H9 (cell line): ENCODE results near the gene CTIF. TPM values are rescaled to one million over a fixed set of nuclear protein-coding genes. Genes with fewer than 3 reads are reported as not detected.

ENCODE experiments used
- DNase-seq: peaks from one replicate; pipeline ENCODE4 v3.0.0-alpha.2; 2017
- H2AFZ ChIP-seq: one replicate; pipeline ENCODE4 v1.6.1; 2013; ENCODE audit warnings: mild to moderate bottlenecking, low read length, control low read depth, moderate library complexity
- H2AK5ac ChIP-seq: 2 replicates; pipeline ENCODE4 v1.6.1; 2013; ENCODE audit warnings: low read length, control low read depth, mixed read lengths; ENCODE audit not compliant: insufficient read length
- H2BK120ac ChIP-seq: one replicate; pipeline ENCODE4 v1.6.1; 2013; ENCODE audit warnings: low read depth, mild to moderate bottlenecking, low read length, control low read depth, inconsistent platforms; ENCODE audit not compliant: poor library complexity, severe bottlenecking
- H2BK12ac ChIP-seq: 2 replicates; pipeline ENCODE4 v1.6.1; 2013; ENCODE audit warnings: low read length, control low read depth, mixed read lengths, low read depth; ENCODE audit not compliant: insufficient read length
- H2BK15ac ChIP-seq: 2 replicates; pipeline ENCODE4 v1.6.1; 2013; ENCODE audit warnings: low read depth, low read length, control low read depth
- H2BK20ac ChIP-seq: one replicate; pipeline ENCODE4 v1.6.1; 2013; ENCODE audit warnings: low read depth, mild to moderate bottlenecking, low read length, control low read depth, inconsistent platforms; ENCODE audit not compliant: poor library complexity, severe bottlenecking
- H2BK5ac ChIP-seq: 2 replicates; pipeline ENCODE4 v1.6.1; 2013; ENCODE audit warnings: low read length, control low read depth, mixed read lengths; ENCODE audit not compliant: insufficient read length
- H3K14ac ChIP-seq: 2 replicates; pipeline ENCODE4 v1.6.1; 2013; ENCODE audit warnings: low read length, control low read depth; ENCODE audit not compliant: insufficient read depth
- H3K18ac ChIP-seq: 2 replicates; pipeline ENCODE4 v1.6.1; 2013; ENCODE audit warnings: low read depth, mild to moderate bottlenecking, mixed read lengths, low read length, control low read depth; ENCODE audit not compliant: insufficient read length
- H3K23ac ChIP-seq: 2 replicates; pipeline ENCODE4 v1.6.1; 2013; ENCODE audit warnings: low read length, control low read depth, mixed read lengths, low read depth; ENCODE audit not compliant: insufficient read length
- H3K23me2 ChIP-seq: 2 replicates; pipeline ENCODE4 v1.6.1; 2013; ENCODE audit warnings: low read depth, mild to moderate bottlenecking, mixed read lengths, low read length, control low read depth; ENCODE audit not compliant: insufficient read length, poor library complexity, severe bottlenecking
- H3K27ac ChIP-seq: 2 replicates; pipeline ENCODE4 v1.5.1; 2013; ENCODE audit warnings: low read length, control low read depth, mixed read lengths, low read depth; ENCODE audit not compliant: insufficient read length
- H3K27me3 ChIP-seq: 2 replicates; pipeline ENCODE4 v1.6.1; 2013; ENCODE audit warnings: low read length, control low read depth, inconsistent platforms; ENCODE audit not compliant: insufficient read depth
- H3K4ac ChIP-seq: 2 replicates; pipeline ENCODE4 v1.6.1; 2013; ENCODE audit warnings: low read depth, mild to moderate bottlenecking, control low read depth, inconsistent platforms, low read length, moderate library complexity
- H3K4me1 ChIP-seq: 2 replicates; pipeline ENCODE4 v1.6.1; 2013; ENCODE audit warnings: low read length, control low read depth, inconsistent platforms; ENCODE audit not compliant: insufficient read depth
- H3K4me2 ChIP-seq: 2 replicates; pipeline ENCODE4 v1.6.1; 2013; ENCODE audit warnings: low read length, control low read depth, mixed read lengths; ENCODE audit not compliant: insufficient read length, insufficient read depth
- H3K56ac ChIP-seq: 2 replicates; pipeline ENCODE4 v1.6.1; 2013; ENCODE audit warnings: low read depth, mild to moderate bottlenecking, mixed read lengths, low read length, control low read depth; ENCODE audit not compliant: insufficient read length
- H3K79me1 ChIP-seq: 2 replicates; pipeline ENCODE4 v1.6.1; 2013; ENCODE audit warnings: low read depth, mild to moderate bottlenecking, moderate library complexity, low read length, control low read depth, inconsistent platforms; ENCODE audit not compliant: insufficient read depth, poor library complexity, severe bottlenecking
- H3K79me2 ChIP-seq: 2 replicates; pipeline ENCODE4 v1.6.1; 2013; ENCODE audit warnings: low read length, control low read depth, inconsistent platforms; ENCODE audit not compliant: insufficient read depth
- H3K9ac ChIP-seq: 2 replicates; pipeline ENCODE4 v1.6.1; 2013; ENCODE audit warnings: low read length, control low read depth, mixed read lengths; ENCODE audit not compliant: insufficient read length; ENCODE audit errors: extremely low read depth
- H3K9me3 ChIP-seq: one replicate; pipeline ENCODE4 v1.6.1; 2013; ENCODE audit warnings: low read depth, low read length, inconsistent platforms; ENCODE audit not compliant: control insufficient read depth
- H3T11ph ChIP-seq: one replicate; pipeline ENCODE4 v1.6.1; 2013; ENCODE audit warnings: mild to moderate bottlenecking, low read length, control low read depth, inconsistent platforms
- H4K20me1 ChIP-seq: one replicate; pipeline ENCODE4 v1.6.1; 2013; ENCODE audit not compliant: control insufficient read depth, insufficient read length, insufficient read depth
- H4K5ac ChIP-seq: 2 replicates; pipeline ENCODE4 v1.6.1; 2013; ENCODE audit warnings: low read depth, mild to moderate bottlenecking, mixed read lengths, low read length, control low read depth; ENCODE audit not compliant: insufficient read length
- H4K8ac ChIP-seq: replicated peaks from 2 replicates; pipeline ENCODE4 v1.6.1; 2013; ENCODE audit warnings: low read length, control low read depth, mixed read lengths, low read depth; ENCODE audit not compliant: insufficient read length
- H4K91ac ChIP-seq: 2 replicates; pipeline ENCODE4 v1.6.1; 2013; ENCODE audit warnings: low read depth, mild to moderate bottlenecking, moderate library complexity, mixed read lengths, low read length, control low read depth; ENCODE audit not compliant: insufficient read length
- H3K27ac Mint-ChIP-seq, 3 experiments: 2 replicates in 2 of 3; 3 replicates in 1 of 3; pipeline ENCODE4 v1.8.0; 2020 to 2021; ENCODE audit warnings: mixed read lengths in 3 of 3, mild to moderate bottlenecking in 1 of 3, moderate library complexity in 1 of 3
- H3K27me3 Mint-ChIP-seq: 2 replicates; pipeline ENCODE4 v1.8.0; 2021; ENCODE audit warnings: low read depth, mild to moderate bottlenecking, moderate library complexity, mixed read lengths
- H3K36me3 Mint-ChIP-seq, 3 experiments: 2 replicates in 2 of 3; 3 replicates in 1 of 3; pipeline ENCODE4 v1.8.0; 2020 to 2021; ENCODE audit warnings: low read depth in 3 of 3, mixed read lengths in 3 of 3; ENCODE audit not compliant: insufficient read depth in 1 of 3
- H3K4me1 Mint-ChIP-seq, 2 experiments: 2 replicates each; pipeline ENCODE4 v1.8.0; 2020; ENCODE audit warnings: mixed read lengths in 2 of 2
- H3K4me3 Mint-ChIP-seq, 2 experiments: 2 replicates in 1 of 2; 3 replicates in 1 of 2; pipeline ENCODE4 v1.8.0; 2020 to 2021; ENCODE audit warnings: mild to moderate bottlenecking in 2 of 2, mixed read lengths in 2 of 2, moderate library complexity in 1 of 2
- H3K9me3 Mint-ChIP-seq, 2 experiments: 2 replicates in 1 of 2; 3 replicates in 1 of 2; pipeline ENCODE4 v1.8.0; 2020; ENCODE audit warnings: mild to moderate bottlenecking in 2 of 2, mixed read lengths in 2 of 2, moderate library complexity in 1 of 2
- CTCF ChIP-seq: fragments of 200-600 bp; sonication (generic); conservative IDR thresholded peaks from 3 replicates; pipeline ENCODE4 v1.8.0; 2021; ENCODE audit warnings: antibody characterized with exemption, mild to moderate bottlenecking
- WGBS: extraction: QIAGEN DNeasy Blood & Tissue Kit; methylation state at CpG from one replicate; pipeline ENCODE4 v1.1.7; 2013; ENCODE audit warnings: missing lambda C conversion rate, low lambda C conversion rate, mixed read lengths; ENCODE audit not compliant: insufficient read length; ENCODE audit errors: extremely low coverage; 5-methylcytosine and 5-hydroxymethylcytosine counted together
- total RNA-seq: library from RNA; stranded (reverse); gene quantifications from 2 replicates; pipeline ENCODE4 v1.2.1, GENCODE V29; 2021

The CTIF gene
- total RNA-seq, 1 experiment from 2014 or later: 15.8 TPM

- no peaks in the 10 kb centered on the region; the same call in 1 of the 2 replicates for H3K4me1 ChIP-seq
- no peak overlapping the region for H3K18ac ChIP-seq
- no peak overlapping the region for H3T11ph ChIP-seq
- no peaks in the 10 kb centered on the region for H3K27me3 ChIP-seq
- H3K9ac ChIP-seq: no peak overlapping the region
- no peaks in the 10 kb centered on the region for H3K9me3 ChIP-seq
- H3K9me3 Mint-ChIP-seq: no peaks in the 10 kb centered on the region; a peak in 1 of 5 replicates
- H2AFZ ChIP-seq: no peak overlapping the region
- H3K56ac ChIP-seq: no peak overlapping the region
- H3K27ac ChIP-seq: no peak overlapping the region
- no peak overlapping the region for H4K8ac ChIP-seq
- H4K91ac ChIP-seq: no peak overlapping the region
- H2BK120ac ChIP-seq: no peak overlapping the region
- no CpG with 5 or more reads among the region's 5 CpGs for WGBS
- TF ChIP-seq CTCF: no peak
- no peaks in the 10 kb centered on the region for H3K79me1 ChIP-seq
- DNase-seq: no peak
- peaks cover 3% of the 10 kb centered on the region for H4K20me1 ChIP-seq
- peak overlapping the region; percentile 67; the same call in 1 of the 2 replicates for H3K14ac ChIP-seq
- H2BK12ac ChIP-seq: no peak overlapping the region
- H3K4me1 Mint-ChIP-seq: peaks cover 12% of the 10 kb centered on the region in 2 experiments
- no peak overlapping the region for H4K5ac ChIP-seq
- H3K4me3 Mint-ChIP-seq: no peak overlapping the region
- H2AK5ac ChIP-seq: no peak overlapping the region
- no peak overlapping the region for H3K4me2 ChIP-seq
- no peak overlapping the region for H3K27ac Mint-ChIP-seq
- H2BK15ac ChIP-seq: no peak overlapping the region
- H3K23ac ChIP-seq: no peak overlapping the region
- no peak overlapping the region for H3K4ac ChIP-seq
- H3K79me2 ChIP-seq: no peaks in the 10 kb centered on the region
- H3K23me2 ChIP-seq: no peaks in the 10 kb centered on the region
- no peaks in the 10 kb centered on the region; a peak in 1 of 7 replicates for H3K36me3 Mint-ChIP-seq
- H2BK20ac ChIP-seq: no peak overlapping the region
- H2BK5ac ChIP-seq: no peak overlapping the region
- no peaks in the 10 kb centered on the region for H3K27me3 Mint-ChIP-seq
Observed at GRCh38 chr18:48608581-48608980, 69.8 kb downstream of the CTIF start.
